ENCODE results near the gene CHRNA5.

CHRNA5 gene

DNA sequence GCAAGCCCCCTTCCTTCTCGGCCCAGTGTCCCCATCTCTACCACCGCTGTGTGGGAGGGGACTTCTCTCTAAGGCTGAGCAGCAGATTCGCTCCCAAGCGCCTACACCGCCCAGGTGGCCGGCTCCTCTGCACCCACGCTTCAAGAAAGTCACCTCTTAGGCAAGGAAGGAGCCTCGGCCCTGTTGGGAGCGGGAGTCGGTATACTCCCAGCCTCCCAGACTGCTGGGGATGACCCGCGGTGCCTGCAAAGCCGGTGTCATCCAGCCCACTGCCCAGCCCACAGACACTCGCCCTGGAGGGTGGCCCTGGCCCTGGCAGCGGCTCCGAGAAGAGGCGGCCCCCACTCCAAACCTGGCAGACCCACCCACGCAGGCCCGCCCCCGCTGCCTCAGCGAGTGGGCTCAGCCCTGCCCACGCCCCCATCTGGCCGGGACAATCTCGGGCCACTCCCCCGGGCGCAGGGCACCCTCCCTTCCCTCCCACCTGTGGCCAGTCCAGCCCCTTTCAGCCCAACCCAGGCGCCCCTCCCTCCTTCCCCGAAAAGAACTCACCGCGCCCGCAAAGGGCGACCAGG, 75.3 kb downstream of the CHRNA5 start:
- peak; percentile 79 for DNase-seq (ENCODE audit: low spot score)

DNA sequence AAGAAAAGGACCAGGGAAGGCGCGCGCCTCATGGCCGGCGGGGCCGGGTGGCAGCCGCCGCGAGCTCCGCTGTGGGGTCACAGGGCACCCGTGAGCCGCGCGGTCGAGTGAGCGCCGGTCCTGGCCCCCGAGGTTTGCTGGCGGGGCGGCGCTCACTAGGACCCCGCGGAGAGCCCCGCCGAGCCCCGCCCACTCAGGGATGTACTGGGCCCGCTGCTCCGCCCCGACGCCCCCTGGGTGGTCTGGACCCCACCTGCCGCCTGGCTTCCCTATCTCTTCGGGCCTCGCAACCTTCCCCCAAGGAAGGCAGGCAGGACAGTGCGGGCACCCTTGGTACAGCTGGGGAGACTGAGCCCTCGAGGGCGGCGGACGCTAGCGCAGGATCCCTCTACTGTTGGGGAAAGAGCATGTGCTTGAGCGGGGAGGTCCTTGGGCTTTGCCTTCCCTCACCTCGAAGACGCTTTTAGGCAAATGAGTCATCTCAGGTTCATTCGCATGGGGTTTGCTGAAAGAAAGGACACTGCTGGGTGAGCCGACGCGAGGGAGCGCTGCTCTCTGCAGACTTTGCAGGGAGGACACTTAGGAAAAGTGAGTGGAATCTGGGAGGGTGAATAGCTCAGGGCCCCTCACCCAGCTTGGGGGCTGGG, 75.9 kb downstream of the CHRNA5 start, which contains the start of gene CHRNB4:
Gene CHRNB4 (minus strand): TSS at position 109 of the 647 bp plus-strand sequence. CDS start 77 bp downstream, at position 32.
- DNase-seq (ENCODE audit: low spot score), result peak; percentile 94

DNA sequence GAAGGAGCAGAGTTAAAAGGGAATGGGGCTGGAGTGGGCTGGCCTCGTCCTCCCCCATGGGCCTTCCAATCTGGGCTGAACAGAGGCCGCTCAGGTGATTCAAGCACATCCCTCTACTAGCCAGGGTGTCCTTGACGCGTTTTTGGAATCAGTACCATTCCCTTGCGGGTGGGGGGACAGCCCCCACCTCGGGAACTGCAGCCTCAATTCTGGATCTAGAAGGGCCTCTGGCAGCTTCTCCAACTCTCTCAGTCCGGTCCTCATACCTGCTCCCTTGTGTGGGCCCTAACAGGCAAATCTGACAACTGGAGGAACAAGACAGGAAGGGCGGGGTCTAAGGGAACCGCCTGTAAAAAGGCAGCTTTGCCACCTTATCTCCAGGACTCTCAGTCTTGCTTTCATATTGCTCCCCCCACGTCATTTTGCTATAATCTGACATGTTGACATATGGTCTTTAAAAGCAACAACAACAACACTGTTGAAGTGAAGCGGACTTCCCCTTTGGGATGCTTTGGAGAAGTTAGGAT, 76.5 kb downstream of the CHRNA5 start:
- no peak for DNase-seq (ENCODE audit: low spot score)

DNA sequence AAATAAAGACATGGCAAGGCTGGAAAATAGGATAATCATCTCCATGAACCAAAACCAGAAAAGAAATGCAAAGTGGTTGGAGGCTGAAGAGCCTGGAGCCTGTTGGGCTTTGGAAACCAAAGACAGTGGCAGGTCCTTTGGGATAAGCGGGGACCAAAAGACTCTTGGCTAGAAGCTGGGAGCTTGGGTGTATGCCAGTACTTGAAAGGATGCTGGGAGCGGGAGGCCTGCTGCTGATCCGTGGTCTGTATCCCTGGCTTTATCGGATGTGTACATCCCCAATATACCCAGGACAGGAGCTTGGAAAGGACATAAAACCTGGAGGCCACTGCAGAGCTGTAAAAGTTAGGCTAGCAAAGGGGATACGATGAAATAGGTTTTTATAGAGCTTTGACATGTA, 77.0 kb downstream of the CHRNA5 start:
- no peak for DNase-seq (ENCODE audit: low spot score)
